HCT116 (cell line): Measurements from ENCODE around the gene CDKN1A.
A peak's percentile ranks its signal among the peaks of the same experiment; 100 is the strongest.

ENCODE experiments used
- CTCF ChIP-seq, 3 experiments: fragments of 200-600 bp in 1 of 3; sonication (generic) in 1 of 3; IDR thresholded peaks in 2 of 3; conservative IDR thresholded peaks in 1 of 3; 2 replicates each; pipeline ENCODE4 v1.5.1; 2012 to 2017; ENCODE audit warnings: low read depth in 2 of 3, low read length in 2 of 3, antibody characterized with exemption in 1 of 3, borderline replicate concordance in 1 of 3, control low read depth in 1 of 3, mild to moderate bottlenecking in 1 of 3, mixed read lengths in 1 of 3, mixed run types in 1 of 3, moderate library complexity in 1 of 3; ENCODE audit not compliant: insufficient read depth in 1 of 3
- EGR1 ChIP-seq: IDR thresholded peaks from 2 replicates; pipeline ENCODE4 v1.6.1; 2012; ENCODE audit warnings: low read depth
- EZH2 ChIP-seq: fragments of 200-600 bp; sonication (generic); IDR thresholded peaks from 2 replicates; pipeline ENCODE4 v1.6.1; 2017; ENCODE audit warnings: antibody characterized with exemption, mixed run types
- EZH2phosphoT487 ChIP-seq: fragments of 200-600 bp; IDR thresholded peaks from 2 replicates; pipeline ENCODE4 v1.6.1; 2018; ENCODE audit warnings: antibody characterized with exemption, borderline replicate concordance
- FOSL1 ChIP-seq: IDR thresholded peaks from 2 replicates; pipeline ENCODE4 v1.6.1; 2012; ENCODE audit warnings: low read depth
- JUND ChIP-seq: IDR thresholded peaks from 2 replicates; pipeline ENCODE4 v1.6.1; 2012
- POLR2A ChIP-seq: IDR thresholded peaks from 2 replicates; pipeline ENCODE4 v1.7.0; 2011; ENCODE audit warnings: borderline replicate concordance; ENCODE audit not compliant: insufficient read depth, insufficient read length; ENCODE audit errors: extremely low read depth
- POLR2AphosphoS5 ChIP-seq: IDR thresholded peaks from 2 replicates; pipeline ENCODE4 v1.6.1; 2011; ENCODE audit warnings: mild to moderate bottlenecking, low read depth, low read length, moderate library complexity
- RAD21 ChIP-seq: IDR thresholded peaks from 2 replicates; pipeline ENCODE4 v1.6.1; 2012; ENCODE audit warnings: low read depth, mild to moderate bottlenecking
- REST ChIP-seq: IDR thresholded peaks from 2 replicates; pipeline ENCODE4 v1.6.1; 2012; ENCODE audit warnings: low read depth
- SP1 ChIP-seq: IDR thresholded peaks from 2 replicates; pipeline ENCODE4 v1.6.1; 2012; ENCODE audit warnings: low read depth
- TCF7L2 ChIP-seq: IDR thresholded peaks from 2 replicates; pipeline ENCODE4 v1.7.0; 2011; ENCODE audit warnings: borderline replicate concordance, inconsistent platforms; ENCODE audit not compliant: insufficient read depth, insufficient read length; ENCODE audit errors: extremely low read depth
- YY1 ChIP-seq: IDR thresholded peaks from 2 replicates; pipeline ENCODE4 v1.6.1; 2011; ENCODE audit warnings: low read length, low read depth, moderate library complexity, mild to moderate bottlenecking; ENCODE audit not compliant: insufficient replicate concordance; ENCODE audit errors: extremely low read depth
- ZNF274 ChIP-seq: fragments of 200-500 bp; sonication (Bioruptor generic); IDR thresholded peaks from 2 replicates; pipeline ENCODE4 v1.6.1; 2014; ENCODE audit warnings: mild to moderate bottlenecking, low read depth, low read length, inconsistent platforms

- TF ChIP-seq EZH2phosphoT487 (no peak), POLR2AphosphoS5 (peak; percentile 19; the same call in 1 of the 2 replicates), SP1 (no peak), CTCF (IDR thresholded peaks at IDR 0.05 in 2 of 3, conservative IDR thresholded peaks at IDR 0.05 in 1 of 3; ENCODE audit: borderline replicate concordance in 1 of 3, insufficient read depth in 1 of 3, low read depth in 2 of 3, low read length in 2 of 3) (no peak), ZNF274 (no peak), EZH2 (no peak), RAD21 (no peak), YY1 (no peak), FOSL1 (no peak), EGR1 (no peak), TCF7L2 (no peak), POLR2A (no peak), JUND (no peak), REST (no peak)
Measured at GRCh38 chr6:36683145-36683655, 4.7 kb downstream of the CDKN1A start.
